GM19463 (cell line): ENCODE measurements around the gene AP3S1.
"Not testable (repeated sequence)": the region's sequence is repeated elsewhere in the genome, so short reads cannot be mapped to it uniquely, and the experiment has no call there.

Source experiments
- ATAC-seq: cut with Tn5 transposase; IDR thresholded peaks from one replicate; pipeline ENCODE4 v1.9.1; 2021; ENCODE audit warnings: mild to moderate bottlenecking, moderate library complexity; ENCODE audit not compliant: unreplicated experiment

AP3S1 gene

GRCh38 chr5:115869256-115869795 is 27.6 kb downstream of the AP3S1 start:
- ATAC-seq, result no peak

GRCh38 chr5:115872447-115872846 is 30.7 kb downstream of the AP3S1 start:
- no peak for ATAC-seq

GRCh38 chr5:115873392-115873791 is 31.7 kb downstream of the AP3S1 start:
- no peak for ATAC-seq

GRCh38 chr5:115875447-115875846 is 33.7 kb downstream of the AP3S1 start:
- ATAC-seq, result no peak

GRCh38 chr5:115877342-115877741 is 35.6 kb downstream of the AP3S1 start:
- not testable (repeated sequence) for ATAC-seq

- ATAC-seq, result not testable (repeated sequence)
Measured at GRCh38 chr5:115882434-115882833, 40.7 kb downstream of the AP3S1 start.

- no peak for ATAC-seq
Measured at GRCh38 chr5:115884704-115885103, 43.0 kb downstream of the AP3S1 start.

- ATAC-seq, result not testable (repeated sequence)
Measured at GRCh38 chr5:115885208-115885607, 43.5 kb downstream of the AP3S1 start.

GRCh38 chr5:115888027-115888426 is 46.3 kb downstream of the AP3S1 start:
- ATAC-seq, result no peak

- no peak for ATAC-seq
Measured at GRCh38 chr5:115892021-115892420, 50.3 kb downstream of the AP3S1 start.

- ATAC-seq, result no peak
Measured at GRCh38 chr5:115894342-115894741, 52.6 kb downstream of the AP3S1 start.

GRCh38 chr5:115895821-115896220 is 54.1 kb downstream of the AP3S1 start:
- ATAC-seq, result no peak

GRCh38 chr5:115898656-115899055 is 56.9 kb downstream of the AP3S1 start:
- no peak for ATAC-seq

- ATAC-seq, result no peak
Measured at GRCh38 chr5:115907177-115907576, 65.4 kb downstream of the AP3S1 start.

- not testable (repeated sequence) for ATAC-seq
Measured at GRCh38 chr5:115913623-115914400, 72.1 kb downstream of the AP3S1 start.

- ATAC-seq, result no peak
Measured at GRCh38 chr5:115920171-115920725, 78.5 kb downstream of the AP3S1 start.

- not testable (repeated sequence) for ATAC-seq
Measured at GRCh38 chr5:115928578-115929407, 87.1 kb downstream of the AP3S1 start.

GRCh38 chr5:115930171-115930570 is 88.4 kb downstream of the AP3S1 start:
- not testable (repeated sequence) for ATAC-seq

GRCh38 chr5:115930630-115931337 is 89.0 kb downstream of the AP3S1 start:
- ATAC-seq, result no peak

- ATAC-seq, result no peak
Measured at GRCh38 chr5:115932991-115933390, 91.3 kb downstream of the AP3S1 start.
